Activated T-cell treated with anti-CD3 and anti-CD28 coated beads for 48 hours (primary cell): ENCODE data around the gene MRPL20.
A peak's percentile ranks its signal among the peaks of the same experiment; 100 is the strongest.
"Not testable (repeated sequence)": the region's sequence is repeated elsewhere in the genome, so short reads cannot be mapped to it uniquely, and the experiment has no call there.

Experiments used
- DNase-seq: peaks from one replicate; pipeline ENCODE4 v3.0.0-alpha.2; 2020; ENCODE audit warnings: low read depth

Gene MRPL20

GRCh38 chr1:1406101-1406820 is 832 bp downstream of the MRPL20 start:
- no peak for DNase-seq

- DNase-seq: no peak
These were observed 3.4 kb downstream of the MRPL20 start for GRCh38 chr1:1403653-1404052.

GRCh38 chr1:1402901-1403392 is 4.1 kb downstream of the MRPL20 start:
- DNase-seq: not testable (repeated sequence)

- DNase-seq: peak; percentile 49
These were observed 4.8 kb downstream of the MRPL20 start for GRCh38 chr1:1402072-1402900.

GRCh38 chr1:1401457-1402010 is 5.6 kb downstream of the MRPL20 start:
- no peak for DNase-seq

GRCh38 chr1:1400576-1401456 is 6.3 kb downstream of the MRPL20 start:
- no peak for DNase-seq

- DNase-seq: no peak
These were observed 7.1 kb downstream of the MRPL20 start for GRCh38 chr1:1399872-1400575.

- peak; percentile 100 for DNase-seq
These were observed 7.8 kb downstream of the MRPL20 start, which contains the start of gene CCNL2 for GRCh38 chr1:1399187-1399871. TSS of gene CCNL2 (minus strand) at chr1:1399335. CDS start at chr1:1399306, 29 bp downstream.

- DNase-seq: no peak
These were observed 8.4 kb downstream of the MRPL20 start for GRCh38 chr1:1398677-1399186.

GRCh38 chr1:1397839-1398523 is 9.1 kb downstream of the MRPL20 start:
- no peak for DNase-seq

GRCh38 chr1:1395166-1395565 is 11.9 kb downstream of the MRPL20 start:
- no peak for DNase-seq

GRCh38 chr1:1394116-1394515 is 13.0 kb downstream of the MRPL20 start:
- no peak for DNase-seq

GRCh38 chr1:1393428-1393827 is 13.7 kb downstream of the MRPL20 start:
- no peak for DNase-seq

GRCh38 chr1:1393014-1393413 is 14.1 kb downstream of the MRPL20 start:
- DNase-seq: no peak

- DNase-seq: no peak
These were observed 15.9 kb downstream of the MRPL20 start for GRCh38 chr1:1391225-1391624.

GRCh38 chr1:1390675-1391074 is 16.4 kb downstream of the MRPL20 start:
- no peak for DNase-seq

GRCh38 chr1:1388078-1388472 is 19.0 kb downstream of the MRPL20 start:
- no peak for DNase-seq

- no peak for DNase-seq
These were observed 19.7 kb downstream of the MRPL20 start for GRCh38 chr1:1387098-1388077.
